Ascending aorta (tissue), 2 donors: Measurements from ENCODE around the gene CROT. TPM values are rescaled to one million over a fixed set of nuclear protein-coding genes. Genes with fewer than 3 reads are reported as not detected.

Source experiments
- DNase-seq, 2 donors: peaks; one replicate each; pipeline ENCODE4 v3.0.0-alpha.2; 2019; ENCODE audit warnings: low spot score in 2 of 2
- H3K27ac ChIP-seq, 2 donors: fragments of 200-600 bp; sonication (generic); one replicate each; pipeline ENCODE4 v1.5.1; 2016 to 2017; ENCODE audit warnings: mild to moderate bottlenecking in 1 of 2
- H3K27me3 ChIP-seq: fragments of 200-600 bp; sonication (generic); one replicate; pipeline ENCODE4 v1.5.1; 2017
- H3K36me3 ChIP-seq, 2 donors: fragments of 200-600 bp; sonication (generic); one replicate each; pipeline ENCODE4 v1.5.1; 2016
- H3K4me1 ChIP-seq, 2 donors: fragments of 200-600 bp; sonication (generic); one replicate each; pipeline ENCODE4 v1.5.1; 2016 to 2017; ENCODE audit warnings: mild to moderate bottlenecking in 1 of 2
- H3K4me3 ChIP-seq, 2 donors: fragments of 200-600 bp; sonication (generic); one replicate each; pipeline ENCODE4 v1.5.1; 2016 to 2017; ENCODE audit warnings: mild to moderate bottlenecking in 1 of 2
- H3K9me3 ChIP-seq, 2 donors: fragments of 200-600 bp; sonication (generic); one replicate each; pipeline ENCODE4 v1.5.1; 2016
- intact Hi-C: fragments of 100-400 bp; cut with DNase I; formaldehyde crosslinking; loops from one replicate; pipeline ENCODE4 v1.15.1; 2023
- total RNA-seq: library from RNA; depleted of rRNA; stranded (reverse); fragments of >200 nt; gene quantifications from one replicate; pipeline ENCODE4 v1.1.0, GENCODE V29; 2016
- TF ChIP-seq, protein P1 (sequence below), 3 experiments: fragments of 200-600 bp in 2 of 3; fragments of 450-650 bp in 1 of 3; sonication (generic) in 2 of 3; IDR thresholded peaks; one replicate each; pipeline ENCODE4 v1.5.1; 2016 to 2019; ENCODE audit warnings: antibody characterized with exemption in 3 of 3, mild to moderate bottlenecking in 1 of 3, moderate library complexity in 1 of 3

The CROT gene
- total RNA-seq, 1 donor from 2014 or later = 3.0 TPM

DNA sequence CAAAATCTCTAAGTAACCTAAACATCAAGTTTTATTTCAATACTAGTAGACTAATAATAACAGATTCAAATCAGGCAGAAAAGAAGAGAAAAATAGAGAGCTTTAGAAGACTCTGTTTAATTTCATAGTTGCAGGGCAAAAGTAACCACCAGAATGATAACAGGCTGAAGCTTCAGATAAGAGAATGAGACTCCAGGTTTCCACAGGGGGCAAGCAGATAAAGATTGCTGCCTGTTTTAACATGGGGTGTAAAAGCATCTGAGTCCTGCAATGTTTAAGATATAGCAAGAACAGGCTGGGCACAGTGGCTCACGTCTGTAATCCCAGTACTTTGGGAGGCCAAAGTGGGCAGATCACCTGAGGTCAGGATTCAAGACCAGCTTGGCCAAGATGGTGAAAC, 11.0 kb downstream of the CROT start:
- Histone ChIP-seq H3K27me3 (no peaks in the 10 kb centered on the region), H3K27ac (no peak overlapping the region), H3K9me3 (no peaks in the 10 kb centered on the region), H3K36me3 (peaks cover 12 to 27% of the 10 kb centered on the region in 2 donors), H3K4me1 (no peaks in the 10 kb centered on the region), H3K4me3 (no peak overlapping the region)
- no peak for DNase-seq
- intact Hi-C loops = no loop called here
- TF ChIP-seq, protein P1, sequence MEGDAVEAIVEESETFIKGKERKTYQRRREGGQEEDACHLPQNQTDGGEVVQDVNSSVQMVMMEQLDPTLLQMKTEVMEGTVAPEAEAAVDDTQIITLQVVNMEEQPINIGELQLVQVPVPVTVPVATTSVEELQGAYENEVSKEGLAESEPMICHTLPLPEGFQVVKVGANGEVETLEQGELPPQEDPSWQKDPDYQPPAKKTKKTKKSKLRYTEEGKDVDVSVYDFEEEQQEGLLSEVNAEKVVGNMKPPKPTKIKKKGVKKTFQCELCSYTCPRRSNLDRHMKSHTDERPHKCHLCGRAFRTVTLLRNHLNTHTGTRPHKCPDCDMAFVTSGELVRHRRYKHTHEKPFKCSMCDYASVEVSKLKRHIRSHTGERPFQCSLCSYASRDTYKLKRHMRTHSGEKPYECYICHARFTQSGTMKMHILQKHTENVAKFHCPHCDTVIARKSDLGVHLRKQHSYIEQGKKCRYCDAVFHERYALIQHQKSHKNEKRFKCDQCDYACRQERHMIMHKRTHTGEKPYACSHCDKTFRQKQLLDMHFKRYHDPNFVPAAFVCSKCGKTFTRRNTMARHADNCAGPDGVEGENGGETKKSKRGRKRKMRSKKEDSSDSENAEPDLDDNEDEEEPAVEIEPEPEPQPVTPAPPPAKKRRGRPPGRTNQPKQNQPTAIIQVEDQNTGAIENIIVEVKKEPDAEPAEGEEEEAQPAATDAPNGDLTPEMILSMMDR (IDR thresholded peaks at IDR 0.05) = no peak

DNA sequence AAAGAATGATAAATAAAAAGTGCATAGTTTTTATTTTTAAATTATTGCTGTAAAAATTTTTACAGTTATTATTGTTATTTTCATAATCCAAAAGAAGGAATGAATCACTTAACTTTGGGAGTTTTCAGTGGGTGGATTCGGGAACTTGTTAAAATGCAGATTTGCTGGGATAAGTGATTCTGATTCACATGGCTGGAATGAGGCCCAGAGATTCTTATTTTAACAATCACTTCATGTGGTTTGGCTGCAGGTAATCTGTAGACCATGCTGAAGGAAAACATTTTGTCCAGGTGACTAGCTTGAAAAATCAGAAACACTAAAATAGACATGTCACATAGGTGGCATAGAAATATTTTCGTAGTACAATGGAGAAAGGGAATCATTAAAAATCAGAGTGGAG, 13.9 kb downstream of the CROT start:
- no peaks in the 10 kb centered on the region for H3K27me3 ChIP-seq
- DNase-seq = no peak
- H3K9me3 ChIP-seq = no peaks in the 10 kb centered on the region
- intact Hi-C loops = no loop called here
- no peak overlapping the region for H3K4me3 ChIP-seq
- H3K4me1 ChIP-seq = no peaks in the 10 kb centered on the region
- peaks cover 10 to 27% of the 10 kb centered on the region in 2 donors for H3K36me3 ChIP-seq
- no peak overlapping the region for H3K27ac ChIP-seq
- TF ChIP-seq, protein P1 (IDR thresholded peaks at IDR 0.05) = no peak

DNA sequence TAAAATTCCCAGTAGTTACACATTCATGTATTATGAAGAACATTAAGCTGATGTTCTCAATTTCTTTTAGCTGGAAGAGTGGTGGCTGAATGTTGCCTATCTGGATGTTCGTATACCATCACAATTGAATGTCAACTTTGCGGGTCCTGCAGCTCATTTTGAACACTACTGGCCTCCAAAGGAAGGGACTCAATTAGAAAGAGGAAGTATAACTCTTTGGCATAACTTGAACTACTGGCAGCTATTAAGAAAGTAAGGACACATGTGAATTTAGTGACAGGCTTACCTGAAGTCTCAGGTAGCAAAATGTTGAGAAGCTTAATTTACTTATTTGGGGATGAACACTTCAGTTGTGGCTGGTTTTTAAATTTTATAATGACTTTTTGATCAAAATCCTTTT, 15.9 kb downstream of the CROT start:
- TF ChIP-seq, protein P1 (IDR thresholded peaks at IDR 0.05) = no peak
- Histone ChIP-seq H3K4me3 (no peak overlapping the region), H3K4me1 (no peaks in the 10 kb centered on the region), H3K36me3 (peaks cover 10 to 21% of the 10 kb centered on the region in 2 donors), H3K27me3 (no peaks in the 10 kb centered on the region), H3K27ac (no peak overlapping the region), H3K9me3 (no peaks in the 10 kb centered on the region)
- intact Hi-C loops = no loop called here
- no peak for DNase-seq

DNA sequence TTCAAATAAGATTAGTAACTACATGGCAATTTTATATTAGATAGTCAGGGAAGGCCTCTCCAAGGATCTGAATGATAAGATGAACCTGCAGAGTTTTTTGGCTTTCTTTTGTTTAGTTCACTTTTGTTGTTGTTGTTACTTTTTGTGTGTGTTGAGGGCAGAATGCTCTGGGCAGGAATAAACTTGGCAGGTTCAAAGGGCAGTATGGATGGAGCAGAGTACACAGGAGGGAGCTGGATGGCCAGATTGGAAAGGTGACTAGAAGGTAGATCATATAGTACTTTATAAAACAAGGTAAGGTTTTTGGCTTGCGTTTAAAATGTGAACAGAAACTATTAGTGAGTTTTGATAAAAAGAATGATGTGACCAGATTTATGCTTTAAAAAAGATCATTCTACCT, 17.9 kb downstream of the CROT start:
- no peak overlapping the region for H3K4me3 ChIP-seq
- no peaks in the 10 kb centered on the region for H3K4me1 ChIP-seq
- DNase-seq = no peak
- H3K27ac ChIP-seq = no peak overlapping the region
- no peaks in the 10 kb centered on the region for H3K27me3 ChIP-seq
- H3K9me3 ChIP-seq = no peaks in the 10 kb centered on the region
- TF ChIP-seq, protein P1 (IDR thresholded peaks at IDR 0.05) = no peak
- intact Hi-C loops = no loop called here
- peaks cover 10 to 18% of the 10 kb centered on the region in 2 donors for H3K36me3 ChIP-seq

DNA sequence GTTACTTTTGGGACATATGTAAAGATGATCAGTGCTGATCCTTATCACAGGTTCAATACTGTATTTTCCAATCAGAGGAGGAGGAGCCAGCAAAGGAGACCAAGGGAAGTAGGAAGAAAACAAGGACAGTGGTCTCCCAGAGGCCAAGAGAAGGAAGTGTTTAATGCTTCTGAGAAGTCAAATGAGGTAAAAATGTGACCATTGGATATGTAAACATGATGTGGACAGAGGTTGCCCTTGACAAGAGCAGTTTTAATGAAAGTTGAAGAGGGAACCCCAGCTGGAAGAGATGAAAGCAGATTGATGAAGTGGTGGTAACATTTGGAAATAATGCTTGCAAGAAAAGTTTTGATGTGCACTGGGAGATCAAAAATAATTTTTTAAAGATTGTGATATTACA, 18.8 kb downstream of the CROT start:
- DNase-seq = no peak
- Histone ChIP-seq H3K27ac (no peak overlapping the region), H3K36me3 (peaks cover 10 to 21% of the 10 kb centered on the region in 2 donors), H3K27me3 (no peaks in the 10 kb centered on the region), H3K4me3 (no peak overlapping the region), H3K9me3 (no peaks in the 10 kb centered on the region), H3K4me1 (no peaks in the 10 kb centered on the region)
- TF ChIP-seq, protein P1 (IDR thresholded peaks at IDR 0.05) = no peak
- intact Hi-C loops = no loop called here

DNA sequence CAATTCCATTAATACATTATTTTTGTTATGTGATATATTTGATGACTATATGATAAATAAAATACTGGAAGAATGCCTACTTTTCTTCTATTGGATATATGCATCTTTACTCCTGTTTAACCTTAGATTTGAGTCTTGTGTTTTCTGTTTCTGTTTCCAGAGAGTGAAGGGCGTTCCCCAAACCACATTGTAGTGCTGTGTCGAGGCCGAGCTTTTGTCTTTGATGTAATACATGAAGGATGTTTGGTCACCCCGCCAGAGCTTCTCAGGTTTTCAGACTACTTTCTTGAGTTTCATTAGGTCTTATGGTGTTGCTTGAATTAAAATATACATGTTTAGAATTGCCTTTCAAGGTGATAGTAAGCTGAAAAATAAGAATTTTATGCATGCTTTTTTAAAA, 23.8 kb downstream of the CROT start:
- H3K27ac ChIP-seq = no peak overlapping the region
- H3K4me1 ChIP-seq = no peaks in the 10 kb centered on the region
- no peaks in the 10 kb centered on the region for H3K27me3 ChIP-seq
- DNase-seq = no peak
- intact Hi-C loops = no loop called here
- no peak overlapping the region for H3K4me3 ChIP-seq
- H3K36me3 ChIP-seq = peaks cover 0 to 11% of the 10 kb centered on the region in 2 donors
- TF ChIP-seq, protein P1 (IDR thresholded peaks at IDR 0.05) = no peak
- H3K9me3 ChIP-seq = no peaks in the 10 kb centered on the region
